GM23338 (cell line): ENCODE data around the gene USP1. TPM values are rescaled to one million over a fixed set of nuclear protein-coding genes. Genes with fewer than 3 reads are reported as not detected.

Source experiments
- ATAC-seq: fragments of 200-7000 bp; cut with Tn5 transposase; 3 replicates; pipeline ENCODE4 v1.9.1; 2020
- DNase-seq: peaks from one replicate; pipeline ENCODE4 v3.0.0-alpha.2; 2015; ENCODE audit warnings: low spot score
- H2AFZ ChIP-seq: fragments of 200-600 bp; sonication (generic); 2 replicates; pipeline ENCODE4 v1.8.0; 2016; ENCODE audit warnings: antibody characterized with exemption, mild to moderate bottlenecking, moderate library complexity
- H3F3A ChIP-seq: fragments of 200-600 bp; sonication (generic); replicated peaks from 2 replicates; pipeline ENCODE4 v1.8.0; 2017; ENCODE audit warnings: antibody characterized with exemption, mixed run types, low read depth
- H3K27ac ChIP-seq: fragments of 200-600 bp; sonication (generic); 2 replicates; pipeline ENCODE4 v1.6.1; 2016; ENCODE audit warnings: low read depth
- H3K27me3 ChIP-seq: fragments of 200-600 bp; sonication (generic); 2 replicates; pipeline ENCODE4 v1.8.0; 2016; ENCODE audit warnings: mild to moderate bottlenecking, mixed run types, moderate library complexity; ENCODE audit not compliant: insufficient read depth
- H3K36me3 ChIP-seq: fragments of 200-600 bp; sonication (generic); 2 replicates; pipeline ENCODE4 v1.8.0; 2016; ENCODE audit warnings: mild to moderate bottlenecking; ENCODE audit not compliant: insufficient read depth
- H3K4me1 ChIP-seq: fragments of 200-600 bp; sonication (generic); 2 replicates; pipeline ENCODE4 v1.8.0; 2016; ENCODE audit warnings: mild to moderate bottlenecking, moderate library complexity; ENCODE audit not compliant: insufficient read depth
- H3K4me2 ChIP-seq: fragments of 200-600 bp; sonication (generic); 2 replicates; pipeline ENCODE4 v1.7.1; 2017; ENCODE audit warnings: mixed run types
- H3K4me3 ChIP-seq: fragments of 200-600 bp; sonication (generic); 2 replicates; pipeline ENCODE4 v1.6.1; 2016; ENCODE audit warnings: mixed run types
- H3K79me2 ChIP-seq: fragments of 200-600 bp; sonication (generic); replicated peaks from 2 replicates; pipeline ENCODE4 v1.8.0; 2017; ENCODE audit warnings: mild to moderate bottlenecking; ENCODE audit not compliant: insufficient read depth
- H3K9me2 ChIP-seq: fragments of 200-600 bp; sonication (generic); 2 replicates; pipeline ENCODE4 v1.8.0; 2017; ENCODE audit not compliant: insufficient read depth
- H4K20me1 ChIP-seq: fragments of 200-600 bp; sonication (generic); replicated peaks from 2 replicates; pipeline ENCODE4 v1.8.0; 2017; ENCODE audit warnings: mild to moderate bottlenecking; ENCODE audit not compliant: insufficient read depth
- H3K27ac Mint-ChIP-seq: 2 replicates; pipeline ENCODE4 v1.8.0; 2020; ENCODE audit warnings: inconsistent platforms, mild to moderate bottlenecking, moderate library complexity, mixed read lengths
- H3K27me3 Mint-ChIP-seq: 3 replicates; pipeline ENCODE4 v1.8.0; 2022; ENCODE audit warnings: low read depth, mild to moderate bottlenecking, moderate library complexity, mixed read lengths, inconsistent platforms; ENCODE audit not compliant: insufficient read depth, poor library complexity
- H3K36me3 Mint-ChIP-seq: 3 replicates; pipeline ENCODE4 v1.8.0; 2021; ENCODE audit warnings: low read depth, mild to moderate bottlenecking, inconsistent platforms, moderate library complexity, mixed read lengths
- H3K4me1 Mint-ChIP-seq: 3 replicates; pipeline ENCODE4 v1.8.0; 2020; ENCODE audit warnings: mild to moderate bottlenecking, inconsistent platforms, mixed read lengths
- H3K4me3 Mint-ChIP-seq: 3 replicates; pipeline ENCODE4 v1.8.0; 2021; ENCODE audit warnings: moderate library complexity, mild to moderate bottlenecking, inconsistent platforms, mixed read lengths
- H3K9me3 Mint-ChIP-seq: 3 replicates; pipeline ENCODE4 v1.8.0; 2020; ENCODE audit warnings: moderate library complexity, mild to moderate bottlenecking, inconsistent platforms, mixed read lengths
- CREB1 ChIP-seq: fragments of 250-450 bp; sonication (Bioruptor Pico); IDR thresholded peaks from 2 replicates; pipeline ENCODE4 v1.5.0; 2020; ENCODE audit warnings: low read depth, mild to moderate bottlenecking, moderate library complexity
- CTCF ChIP-seq, 2 experiments: fragments of 200-600 bp in 1 of 2; sonication (generic) in 1 of 2; conservative IDR thresholded peaks; 2 replicates each; pipeline versions ENCODE4 v1.5.1 to v1.6.1; 2016 to 2017; ENCODE audit warnings: antibody characterized with exemption in 2 of 2, low read depth in 2 of 2, mild to moderate bottlenecking in 2 of 2, moderate library complexity in 1 of 2
- ETS1 ChIP-seq: IDR thresholded peaks from 2 replicates; pipeline ENCODE4 v1.6.1; 2016; ENCODE audit warnings: antibody characterized with exemption
- EZH2 ChIP-seq: fragments of 200-600 bp; sonication (generic); IDR thresholded peaks from one replicate; pipeline ENCODE4 v1.8.0; 2017; ENCODE audit warnings: antibody characterized with exemption, mild to moderate bottlenecking, low read depth; ENCODE audit not compliant: unreplicated experiment
- EZH2phosphoT487 ChIP-seq: fragments of 200-600 bp; sonication (generic); IDR thresholded peaks from one replicate; pipeline ENCODE4 v1.8.1; 2018; ENCODE audit warnings: antibody characterized with exemption; ENCODE audit not compliant: unreplicated experiment
- JUNB ChIP-seq: IDR thresholded peaks from one replicate; pipeline ENCODE4 v1.6.1; 2016; ENCODE audit warnings: antibody characterized with exemption; ENCODE audit not compliant: unreplicated experiment
- NANOG ChIP-seq: IDR thresholded peaks from 2 replicates; pipeline ENCODE4 v1.6.1; 2016; ENCODE audit warnings: antibody characterized with exemption, borderline replicate concordance
- POLR2AphosphoS5 ChIP-seq: IDR thresholded peaks from 2 replicates; pipeline ENCODE4 v1.6.1; 2016; ENCODE audit warnings: antibody characterized with exemption, low read depth
- REST ChIP-seq: IDR thresholded peaks from one replicate; pipeline ENCODE4 v1.6.1; 2018; ENCODE audit warnings: antibody characterized with exemption; ENCODE audit not compliant: unreplicated experiment
- STAT1 ChIP-seq: IDR thresholded peaks from one replicate; pipeline ENCODE4 v1.6.1; 2016; ENCODE audit warnings: antibody characterized with exemption; ENCODE audit not compliant: unreplicated experiment
- ZNF114 ChIP-seq: fragments of 250-450 bp; sonication (Bioruptor Pico); IDR thresholded peaks from 2 replicates; pipeline ENCODE4 v1.5.0; 2020; ENCODE audit warnings: mild to moderate bottlenecking, moderate library complexity
- ZNF331 ChIP-seq: fragments of 250-450 bp; sonication (Bioruptor Pico); IDR thresholded peaks from 2 replicates; pipeline ENCODE4 v1.5.0; 2020; ENCODE audit warnings: low read depth, mild to moderate bottlenecking, moderate library complexity
- polyA plus RNA-seq: library from polyadenylated mRNA; unstranded; fragments of >200 nt; fragmentation: Nextera tagmentation; extraction: Ambion mirVana; gene quantifications from 2 replicates; pipeline ENCODE4 v1.2.1, GENCODE V29; 2016
- total RNA-seq: library from RNA; depleted of rRNA; stranded (reverse); fragments of >200 nt; shearing (Covaris generic); gene quantifications from 2 replicates; pipeline ENCODE4 v1.2.3, GENCODE V29; 2014

USP1 gene
- total and polyA plus RNA-seq, 2 experiments from 2014 or later: 45.6 to 74.6 TPM

GRCh38 chr1:62481681-62482080 is 44.8 kb downstream of the USP1 start (continued):
- TF ChIP-seq REST: no peak

GRCh38 chr1:62484824-62485468 is 48.1 kb downstream of the USP1 start:
- Histone ChIP-seq H3K36me3 (no peaks in the 10 kb centered on the region), H3K4me3 (no peak overlapping the region), H3K4me2 (no peak overlapping the region), H3K27me3 (no peaks in the 10 kb centered on the region), H3K4me1 (no peaks in the 10 kb centered on the region), H3K27ac (no peak overlapping the region), H3K9me2 (no peaks in the 10 kb centered on the region), H3K79me2 (no peaks in the 10 kb centered on the region), H3F3A (no peaks in the 10 kb centered on the region), H4K20me1 (no peaks in the 10 kb centered on the region), H2AFZ (no peak overlapping the region)
- peaks cover 18% of the 10 kb centered on the region for H3K4me1 Mint-ChIP-seq
- H3K27ac Mint-ChIP-seq: no peak overlapping the region
- no peak for DNase-seq
- H3K9me3 Mint-ChIP-seq: no peaks in the 10 kb centered on the region
- no peaks in the 10 kb centered on the region; the same call in 2 of the 3 replicates for H3K36me3 Mint-ChIP-seq
- no peak for ATAC-seq
- no peak overlapping the region for H3K4me3 Mint-ChIP-seq
- H3K27me3 Mint-ChIP-seq: peaks cover 10% of the 10 kb centered on the region
- TF ChIP-seq JUNB (no peak), ZNF114 (no peak), EZH2phosphoT487 (no peak), POLR2AphosphoS5 (no peak), ETS1 (no peak), REST (no peak), NANOG (no peak), STAT1 (no peak), CREB1 (CRISPR knock-in tag) (no peak), CTCF (conservative IDR thresholded peaks at IDR 0.05; ENCODE audit: low read depth in 2 of 2) (no peak), ZNF331 (CRISPR knock-in tag) (no peak), EZH2 (no peak)
